HepG2 (cell line): Measurements from ENCODE around the gene NAB1. TPM values are rescaled to one million over a fixed set of nuclear protein-coding genes. Genes with fewer than 3 reads are reported as not detected.

Experiments used
- ATAC-seq: fragments of 200-7000 bp; cut with Tn5 transposase; 3 replicates; pipeline ENCODE4 v1.9.1; 2020; ENCODE audit warnings: mild to moderate bottlenecking, moderate library complexity
- BruUV-seq: library from RNA; stranded (reverse); fragments of 400-500 nt; replicated peaks from 2 replicates; lab custom pipeline; 2021; lab: Mats Ljungman, UMichigan
- CTCF ChIA-PET: fragments of 300-600 bp; formaldehyde crosslinking; extraction: SDS; loops from one replicate; lab custom pipeline; 2021; ENCODE audit warnings: low total read pairs, inconsistent platforms, low intra/inter-chr PET ratio; lab: Yijun Ruan, JAX
- POLR2A ChIA-PET: fragments of 350-600 bp; sonication (Branson Sonifier 250); formaldehyde crosslinking; loops from one replicate; lab custom pipeline; 2020; ENCODE audit warnings: antibody characterized with exemption, inconsistent platforms; lab: Yijun Ruan, JAX
- DNase-seq: peaks from one replicate; pipeline ENCODE4 v3.0.0-alpha.2; 2015; ENCODE audit warnings: low spot score
- FAIRE-seq: peaks from 3 replicates; lab custom pipeline; 2011; peaks lifted over from hg19 to GRCh38; lab: Jason Lieb, UNC
- H2AFZ ChIP-seq: one replicate; pipeline ENCODE4 v1.6.1; 2011; ENCODE audit warnings: low read length, inconsistent platforms
- H3K27ac ChIP-seq: fragments of 300-600 bp; 3 replicates; pipeline ENCODE4 v1.8.0; 2011; ENCODE audit warnings: mixed run types, mild to moderate bottlenecking, mixed read lengths, low read length, inconsistent platforms; ENCODE audit not compliant: insufficient read depth; ENCODE audit errors: extremely low read length
- H3K27me3 ChIP-seq, 2 experiments: fragments of 200-600 bp in 1 of 2; 2 replicates in 1 of 2; 3 replicates in 1 of 2; pipeline versions ENCODE4 v1.6.0 to v1.8.0; 2011; ENCODE audit warnings: low read length in 2 of 2, mild to moderate bottlenecking in 2 of 2, moderate library complexity in 2 of 2, inconsistent platforms in 1 of 2; ENCODE audit not compliant: insufficient read depth in 2 of 2, control insufficient read depth in 1 of 2
- H3K36me3 ChIP-seq, 2 experiments: fragments of 200-600 bp in 1 of 2; replicated peaks in 1 of 2; 2 replicates in 1 of 2; 3 replicates in 1 of 2; pipeline versions ENCODE4 v1.5.1 to v1.8.0; 2011; ENCODE audit warnings: low read length in 2 of 2, inconsistent platforms in 1 of 2; ENCODE audit not compliant: insufficient read depth in 2 of 2, control insufficient read depth in 1 of 2
- H3K4me1 ChIP-seq: 2 replicates; pipeline ENCODE4 v1.5.1; 2012; ENCODE audit warnings: low read length, inconsistent platforms; ENCODE audit not compliant: insufficient read depth
- H3K4me2 ChIP-seq: 2 replicates; pipeline ENCODE4 v1.6.0; 2011; ENCODE audit warnings: low read depth, low read length, inconsistent platforms
- H3K4me3 ChIP-seq, 3 experiments: fragments of 200-600 bp in 1 of 3; sonication (generic), shearing (Covaris generic) in 1 of 3; replicated peaks in 1 of 3; 2 replicates each; pipeline ENCODE4 v1.5.1; 2011 to 2016; ENCODE audit warnings: low read length in 3 of 3, inconsistent platforms in 2 of 3, low read depth in 2 of 3, mild to moderate bottlenecking in 2 of 3, control low read depth in 1 of 3, mixed read lengths in 1 of 3; ENCODE audit not compliant: insufficient read depth in 1 of 3
- H3K79me2 ChIP-seq: one replicate; pipeline ENCODE4 v1.6.1; 2011; ENCODE audit warnings: low read length, inconsistent platforms; ENCODE audit not compliant: insufficient read depth
- H3K9ac ChIP-seq: 2 replicates; pipeline ENCODE4 v1.6.0; 2011; ENCODE audit warnings: mild to moderate bottlenecking, low read depth, low read length, inconsistent platforms; ENCODE audit not compliant: insufficient read depth
- H3K9me3 ChIP-seq: 2 replicates; pipeline ENCODE4 v1.5.1; 2012; ENCODE audit warnings: mild to moderate bottlenecking, low read length
- H4K20me1 ChIP-seq: 2 replicates; pipeline ENCODE4 v1.6.0; 2011; ENCODE audit warnings: inconsistent platforms, mild to moderate bottlenecking, low read length, moderate library complexity; ENCODE audit not compliant: insufficient read depth
- GABPA ChIP-seq, 2 experiments: IDR thresholded peaks; 2 replicates each; pipeline ENCODE4 v1.6.1; 2011 to 2016; ENCODE audit warnings: low read depth in 2 of 2, low read length in 1 of 2, missing biosample characterization in 1 of 2, missing genetic modification characterization in 1 of 2
- GATAD2A ChIP-seq: IDR thresholded peaks from 2 replicates; pipeline ENCODE4 v1.6.1; 2016
- HMGA1 ChIP-seq: sonication (generic); formaldehyde crosslinking; conservative IDR thresholded peaks from 2 replicates; pipeline ENCODE4 v1.4.0; 2020; ENCODE audit warnings: missing genetic modification reagents
- KLF15 ChIP-seq: sonication (generic); formaldehyde crosslinking; IDR thresholded peaks from 2 replicates; pipeline ENCODE4 v1.8.1; 2023; ENCODE audit warnings: borderline replicate concordance, mild to moderate bottlenecking, inconsistent platforms, missing genetic modification reagents, mixed read lengths
- SOX6 ChIP-seq, 2 experiments: fragments of 450-650 bp in 1 of 2; sonication (generic) in 1 of 2; formaldehyde crosslinking in 1 of 2; IDR thresholded peaks; 2 replicates each; pipeline versions ENCODE4 v1.4.0 to v1.6.1; 2017 to 2020; ENCODE audit warnings: antibody characterized with exemption in 1 of 2, mild to moderate bottlenecking in 1 of 2, missing genetic modification reagents in 1 of 2
- ZFP36 ChIP-seq: fragments of 150-350 bp; IDR thresholded peaks from 2 replicates; pipeline ENCODE4 v1.6.1; 2018; ENCODE audit warnings: borderline replicate concordance, low read length, low read depth; ENCODE audit not compliant: partially characterized antibody
- ZKSCAN1 ChIP-seq: fragments of 150-350 bp; IDR thresholded peaks from 2 replicates; pipeline ENCODE4 v1.6.1; 2014; ENCODE audit warnings: low read length
- ZNF607 ChIP-seq: sonication (generic); formaldehyde crosslinking; IDR thresholded peaks from 2 replicates; pipeline ENCODE4 v1.5.1; 2020; ENCODE audit warnings: missing genetic modification reagents, mild to moderate bottlenecking, borderline replicate concordance
- WGBS: methylation state at CpG from one replicate; pipeline ENCODE4 v1.1.6; 2017; ENCODE audit warnings: low lambda C conversion rate; 5-methylcytosine and 5-hydroxymethylcytosine counted together
- in situ Hi-C: cut with HindIII; loops from 2 replicates; pipeline ENCODE4 v1.10.0; 2017; ENCODE audit warnings: low pct_unique_long_range_greater_than_20kb; ENCODE audit not compliant: extremely low pct_ligation_motif_present
- intact Hi-C: fragments of 100-400 bp; cut with micrococcal nuclease; formaldehyde crosslinking; loops from one replicate; pipeline ENCODE4 v1.10.0; 2022; ENCODE audit not compliant: unreplicated experiment
- polyA plus RNA-seq, 8 experiments: library from polyadenylated mRNA; depleted of rRNA in 3 of 8; stranded (reverse) in 7 of 8; unstranded in 1 of 8; fragments of >200 nt; fragmentation: Illumina TruSeq in 4 of 8; extraction: Trizol in 4 of 8; gene quantifications; 2 replicates each; pipeline versions ENCODE4 v1.2.1 to v1.2.3, GENCODE V29; 2011 to 2016; ENCODE audit warnings: low read depth in 4 of 8, missing spikeins in 1 of 8, mixed read lengths in 1 of 8; ENCODE audit not compliant: insufficient read depth in 1 of 8
- total RNA-seq, 5 experiments: library from RNA; depleted of rRNA; stranded (reverse); fragments of >200 nt; fragmentation: Illumina TruSeq; extraction: Trizol; gene quantifications; 2 replicates each; pipeline ENCODE4 v1.2.3, GENCODE V29; 2016; ENCODE audit warnings: low read depth in 1 of 5
- TF ChIP-seq, protein P1 (sequence below): conservative IDR thresholded peaks from 2 replicates; pipeline ENCODE4 v1.6.1; 2018; ENCODE audit warnings: missing genetic modification reagents
- TF ChIP-seq, protein P2 (sequence below): sonication (generic); formaldehyde crosslinking; IDR thresholded peaks from 2 replicates; pipeline ENCODE4 v1.4.0; 2020; ENCODE audit warnings: low read depth, mild to moderate bottlenecking, missing genetic modification reagents

Gene NAB1
- total and polyA plus RNA-seq, 2 of the 13 experiments (the other 11 are each of a cell fraction or from before 2014, with no cell fraction given) = 24.5 to 46.0 TPM

DNA sequence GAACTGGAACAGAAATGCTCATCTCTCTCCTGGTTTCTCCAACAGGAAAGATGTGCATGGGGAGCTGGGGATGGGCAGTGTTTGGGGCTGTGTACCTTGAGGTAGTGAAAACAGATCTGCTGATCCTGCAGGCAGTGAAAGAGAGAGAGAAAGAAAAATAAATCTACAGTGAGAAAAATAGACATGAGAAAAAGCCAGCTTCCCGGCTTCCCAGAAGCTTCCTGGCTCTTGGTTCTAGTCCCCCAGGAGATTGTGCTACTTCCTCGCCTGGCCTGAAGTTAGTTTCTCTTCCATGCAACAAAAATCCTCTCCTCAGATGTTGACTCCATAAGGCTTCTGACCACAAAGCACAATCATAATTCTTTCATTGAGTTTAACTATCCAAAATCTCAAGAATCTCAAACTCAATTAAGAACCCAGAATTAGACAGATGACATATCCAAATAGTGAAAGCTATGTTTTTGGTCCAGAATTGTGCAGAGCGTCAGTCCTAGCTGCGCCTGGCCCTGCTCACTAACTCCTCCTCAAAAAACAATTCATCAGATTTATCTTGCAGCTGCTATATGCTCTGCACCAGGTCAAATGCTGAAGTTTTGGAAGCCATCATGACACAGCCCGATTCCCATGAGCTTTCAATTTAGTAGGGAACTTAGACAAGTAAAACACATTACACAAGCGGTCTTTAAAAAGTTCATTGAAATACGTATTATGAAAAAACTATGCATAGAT lies 20.1 kb upstream of the NAB1 start:
- H3K4me1 ChIP-seq = no peaks in the 10 kb centered on the region
- intact Hi-C loops = no loop called here
- in situ Hi-C loops = no loop called here
- H4K20me1 ChIP-seq = no peaks in the 10 kb centered on the region
- no peak overlapping the region for H3K27ac ChIP-seq
- 50% methylated on average over 7 of the region's 7 CpGs for WGBS
- no peaks in the 10 kb centered on the region for H3K36me3 ChIP-seq
- no TSS peak for BruUV-seq
- no peak overlapping the region for H3K4me3 ChIP-seq
- no peak overlapping the region for H2AFZ ChIP-seq
- ChIA-PET POLR2A (no interaction called here), CTCF (no interaction called here)
- TF ChIP-seq KLF15 (CRISPR knock-in tag) = no peak
- ATAC-seq (no peak), DNase-seq (no peak), FAIRE-seq (no peak)
- H3K9ac ChIP-seq = no peak overlapping the region
- no peak overlapping the region for H3K4me2 ChIP-seq
- H3K79me2 ChIP-seq = no peaks in the 10 kb centered on the region
- H3K9me3 ChIP-seq = no peaks in the 10 kb centered on the region
- no peaks in the 10 kb centered on the region for H3K27me3 ChIP-seq

DNA sequence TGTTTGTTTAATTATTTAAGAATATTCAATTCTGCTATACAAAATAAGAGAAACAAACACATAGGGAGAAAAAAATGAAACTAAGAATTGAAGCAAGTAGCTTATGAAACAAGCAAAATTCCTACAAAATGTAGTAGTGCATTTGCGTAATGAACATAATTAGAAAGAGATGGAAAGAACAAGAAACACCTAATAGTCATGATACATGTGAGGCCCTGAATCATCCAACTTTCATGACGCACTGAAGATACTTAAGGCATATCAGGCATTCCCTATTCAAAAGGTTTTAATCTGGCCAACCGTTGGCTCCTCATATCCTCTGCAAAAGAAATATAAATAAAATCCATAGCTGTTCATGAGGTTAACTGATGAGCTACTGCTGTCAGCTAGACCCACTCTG lies 14.5 kb upstream of the NAB1 start:
- no peaks in the 10 kb centered on the region for H3K9me3 ChIP-seq
- H3K79me2 ChIP-seq = no peaks in the 10 kb centered on the region
- intact Hi-C loops (no loop called here), in situ Hi-C loops (no loop called here)
- no peak for TF ChIP-seq SOX6 (IDR thresholded peaks at IDR 0.05)
- no peak for TF ChIP-seq SOX6 (CRISPR knock-in tag; IDR thresholded peaks at IDR 0.05)
- TF ChIP-seq ZFP36 = no peak
- TF ChIP-seq HMGA1 (CRISPR knock-in tag) = no peak
- no peak for TF ChIP-seq ZNF607 (CRISPR knock-in tag)
- TF ChIP-seq, protein P1, sequence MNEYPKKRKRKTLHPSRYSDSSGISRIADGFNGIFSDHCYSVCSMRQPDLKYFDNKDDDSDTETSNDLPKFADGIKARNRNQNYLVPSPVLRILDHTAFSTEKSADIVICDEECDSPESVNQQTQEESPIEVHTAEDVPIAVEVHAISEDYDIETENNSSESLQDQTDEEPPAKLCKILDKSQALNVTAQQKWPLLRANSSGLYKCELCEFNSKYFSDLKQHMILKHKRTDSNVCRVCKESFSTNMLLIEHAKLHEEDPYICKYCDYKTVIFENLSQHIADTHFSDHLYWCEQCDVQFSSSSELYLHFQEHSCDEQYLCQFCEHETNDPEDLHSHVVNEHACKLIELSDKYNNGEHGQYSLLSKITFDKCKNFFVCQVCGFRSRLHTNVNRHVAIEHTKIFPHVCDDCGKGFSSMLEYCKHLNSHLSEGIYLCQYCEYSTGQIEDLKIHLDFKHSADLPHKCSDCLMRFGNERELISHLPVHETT (CRISPR knock-in tag) = no peak
- no peak for TF ChIP-seq GABPA (IDR thresholded peaks at IDR 0.05; ENCODE audit: low read depth, low read length)
- TF ChIP-seq GABPA (CRISPR knock-in tag; IDR thresholded peaks at IDR 0.05; ENCODE audit: low read depth) = no peak
- no peak for TF ChIP-seq ZKSCAN1
- TF ChIP-seq, protein P2, sequence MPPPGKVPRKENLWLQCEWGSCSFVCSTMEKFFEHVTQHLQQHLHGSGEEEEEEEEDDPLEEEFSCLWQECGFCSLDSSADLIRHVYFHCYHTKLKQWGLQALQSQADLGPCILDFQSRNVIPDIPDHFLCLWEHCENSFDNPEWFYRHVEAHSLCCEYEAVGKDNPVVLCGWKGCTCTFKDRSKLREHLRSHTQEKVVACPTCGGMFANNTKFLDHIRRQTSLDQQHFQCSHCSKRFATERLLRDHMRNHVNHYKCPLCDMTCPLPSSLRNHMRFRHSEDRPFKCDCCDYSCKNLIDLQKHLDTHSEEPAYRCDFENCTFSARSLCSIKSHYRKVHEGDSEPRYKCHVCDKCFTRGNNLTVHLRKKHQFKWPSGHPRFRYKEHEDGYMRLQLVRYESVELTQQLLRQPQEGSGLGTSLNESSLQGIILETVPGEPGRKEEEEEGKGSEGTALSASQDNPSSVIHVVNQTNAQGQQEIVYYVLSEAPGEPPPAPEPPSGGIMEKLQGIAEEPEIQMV = no peak
- no peak for TF ChIP-seq GATAD2A (CRISPR knock-in tag)
- 58% methylated on average over 3 of the region's 3 CpGs for WGBS
- DNase-seq (no peak), FAIRE-seq (no peak), ATAC-seq (no peak)
- peaks cover 18% of the 10 kb centered on the region for H3K4me1 ChIP-seq
- H3K27ac ChIP-seq = no peak overlapping the region
- H2AFZ ChIP-seq = no peak overlapping the region
- no peak overlapping the region for H3K4me2 ChIP-seq
- BruUV-seq = no TSS peak
- no peaks in the 10 kb centered on the region for H3K36me3 ChIP-seq
- ChIA-PET CTCF (no interaction called here), POLR2A (no interaction called here)
- H3K4me3 ChIP-seq = no peak overlapping the region
- no peaks in the 10 kb centered on the region for H4K20me1 ChIP-seq
- no peak overlapping the region for H3K9ac ChIP-seq
- H3K27me3 ChIP-seq = no peaks in the 10 kb centered on the region
